ENCODE measurements around the gene TRPT1. TPM values are rescaled to one million over a fixed set of nuclear protein-coding genes. Genes with fewer than 3 reads are reported as not detected.
A peak's percentile ranks its signal among the peaks of the same experiment; 100 is the strongest.

The TRPT1 gene
- total RNA-seq, 3 donors from 2014 or later (not counting 1 experiment from before 2014, with no cell fraction given) = 22.7 to 30.8 (median 28.5) TPM

- Mint-ChIP-seq H3K4me3 (no peak overlapping the region), H3K9me3 (no peaks in the 10 kb centered on the region), H3K27me3 (ENCODE audit: low read depth in 2 of 2) (no peaks in the 10 kb centered on the region), H3K4me1 (peaks cover 0 to 9% of the 10 kb centered on the region in 2 donors), H3K36me3 (no peaks in the 10 kb centered on the region), H3K27ac (peak overlapping the region in 1 of 2 donors; percentile 52)
- DNase-seq (no peak), ATAC-seq (no peak)
- intact Hi-C loops (cut with micrococcal nuclease) = no loop called here
- Histone ChIP-seq H3K4me1 (ENCODE audit: control insufficient read depth, insufficient read depth, low read length) (no peaks in the 10 kb centered on the region), H3K36me3 (ENCODE audit: control insufficient read depth, insufficient read depth, low read length) (peaks cover 6% of the 10 kb centered on the region), H3K27me3 (ENCODE audit: control insufficient read depth, insufficient read depth, low read length) (no peaks in the 10 kb centered on the region), H3K27ac (ENCODE audit: low read length) (no peak overlapping the region), H3K4me3 (ENCODE audit: low read length) (no peak overlapping the region), H3K9me3 (ENCODE audit: control insufficient read depth, insufficient read depth, low read length) (no peaks in the 10 kb centered on the region)
- TF ChIP-seq CTCF (IDR thresholded peaks at IDR 0.05) = no peak
- WGBS (ENCODE audit: insufficient coverage) = 94% methylated on average over 32 of the region's 32 CpGs
Observed at GRCh38 chr11:64258946-64259532, 33.1 kb upstream of the TRPT1 start.

- Mint-ChIP-seq H3K36me3 (no peaks in the 10 kb centered on the region), H3K9me3 (no peaks in the 10 kb centered on the region), H3K4me1 (peaks cover 0 to 9% of the 10 kb centered on the region in 2 donors), H3K27me3 (ENCODE audit: low read depth in 2 of 2) (no peaks in the 10 kb centered on the region), H3K27ac (no peak overlapping the region), H3K4me3 (no peak overlapping the region)
- intact Hi-C loops (cut with micrococcal nuclease) = no loop called here
- Histone ChIP-seq H3K9me3 (ENCODE audit: control insufficient read depth, insufficient read depth, low read length) (no peaks in the 10 kb centered on the region), H3K4me3 (ENCODE audit: low read length) (no peak overlapping the region), H3K27ac (ENCODE audit: low read length) (no peak overlapping the region), H3K36me3 (ENCODE audit: control insufficient read depth, insufficient read depth, low read length) (peaks cover 6% of the 10 kb centered on the region), H3K27me3 (ENCODE audit: control insufficient read depth, insufficient read depth, low read length) (no peaks in the 10 kb centered on the region), H3K4me1 (ENCODE audit: control insufficient read depth, insufficient read depth, low read length) (no peaks in the 10 kb centered on the region)
- DNase-seq (no peak), ATAC-seq (no peak)
- 94% methylated on average over 24 of the region's 24 CpGs for WGBS (ENCODE audit: insufficient coverage)
- TF ChIP-seq CTCF (IDR thresholded peaks at IDR 0.05) = no peak
Observed at GRCh38 chr11:64258356-64258755, 32.4 kb upstream of the TRPT1 start.

GRCh38 chr11:64256300-64256699 lies 30.3 kb upstream of the TRPT1 start:
- H3K9me3 ChIP-seq (ENCODE audit: control insufficient read depth, insufficient read depth, low read length) = no peaks in the 10 kb centered on the region
- DNase-seq = no peak
- no peak overlapping the region for H3K27ac ChIP-seq (ENCODE audit: low read length)
- no peaks in the 10 kb centered on the region for H3K27me3 ChIP-seq (ENCODE audit: control insufficient read depth, insufficient read depth, low read length)
- Mint-ChIP-seq H3K9me3 (no peaks in the 10 kb centered on the region), H3K4me1 (peaks cover 0 to 19% of the 10 kb centered on the region in 2 donors), H3K27ac (no peak overlapping the region), H3K27me3 (ENCODE audit: low read depth in 2 of 2) (no peaks in the 10 kb centered on the region), H3K4me3 (no peak overlapping the region), H3K36me3 (no peaks in the 10 kb centered on the region)
- peaks cover 6% of the 10 kb centered on the region for H3K36me3 ChIP-seq (ENCODE audit: control insufficient read depth, insufficient read depth, low read length)
- H3K4me1 ChIP-seq (ENCODE audit: control insufficient read depth, insufficient read depth, low read length) = peaks cover 17% of the 10 kb centered on the region
- 93% methylated on average over 15 of the region's 15 CpGs for WGBS (ENCODE audit: insufficient coverage)
- ATAC-seq = no peak
- intact Hi-C loops (cut with micrococcal nuclease) = no loop called here
- no peak for TF ChIP-seq CTCF (IDR thresholded peaks at IDR 0.05)
- H3K4me3 ChIP-seq (ENCODE audit: low read length) = no peak overlapping the region
